GM10266 (cell line): ENCODE results near the gene GALNS.
"Not testable (repeated sequence)": the region's sequence is repeated elsewhere in the genome, so short reads cannot be mapped to it uniquely, and the experiment has no call there.

ENCODE experiments used
- DNase-seq: peaks from one replicate; pipeline ENCODE4 v3.0.0; 2012; ENCODE audit errors: extremely low spot score
- TF ChIP-seq, protein P1 (sequence below): IDR thresholded peaks from 2 replicates; pipeline ENCODE4 v1.5.1; 2012; ENCODE audit warnings: mild to moderate bottlenecking, low read depth; ENCODE audit not compliant: control insufficient read depth, insufficient read depth; ENCODE audit errors: missing control alignments

GALNS gene

DNA sequence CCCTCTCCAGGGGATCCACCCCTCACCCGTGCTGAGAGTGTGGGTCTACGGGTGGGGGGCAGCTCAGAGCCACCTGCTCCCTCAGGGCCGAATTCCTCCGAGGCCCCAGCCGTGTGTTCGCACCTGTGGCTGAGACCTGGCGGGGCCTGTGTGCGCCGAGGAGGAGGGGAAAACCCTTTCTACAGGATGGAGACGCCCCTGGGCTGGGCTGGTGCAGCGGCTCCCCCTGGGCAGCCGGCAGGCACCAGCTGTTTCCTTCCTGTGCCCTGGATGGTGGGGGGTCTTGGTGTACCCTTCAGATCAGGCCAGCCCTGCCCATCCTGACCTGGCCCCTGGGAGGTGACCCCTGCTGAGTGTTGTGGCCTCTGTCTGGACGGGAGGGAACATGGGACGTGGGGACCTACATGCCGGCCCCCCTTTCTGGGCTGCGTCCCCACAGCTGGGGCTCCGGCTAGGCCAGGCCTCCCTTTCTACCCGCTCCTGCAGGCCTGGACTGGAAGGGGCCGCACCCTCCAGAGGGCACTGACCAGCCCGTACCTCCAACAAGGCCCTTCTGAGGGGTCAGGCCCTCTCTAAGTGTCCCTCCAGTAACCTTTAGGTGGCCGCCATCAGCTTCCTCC lies 38.0 kb upstream of the GALNS start:
- TF ChIP-seq, protein P1, sequence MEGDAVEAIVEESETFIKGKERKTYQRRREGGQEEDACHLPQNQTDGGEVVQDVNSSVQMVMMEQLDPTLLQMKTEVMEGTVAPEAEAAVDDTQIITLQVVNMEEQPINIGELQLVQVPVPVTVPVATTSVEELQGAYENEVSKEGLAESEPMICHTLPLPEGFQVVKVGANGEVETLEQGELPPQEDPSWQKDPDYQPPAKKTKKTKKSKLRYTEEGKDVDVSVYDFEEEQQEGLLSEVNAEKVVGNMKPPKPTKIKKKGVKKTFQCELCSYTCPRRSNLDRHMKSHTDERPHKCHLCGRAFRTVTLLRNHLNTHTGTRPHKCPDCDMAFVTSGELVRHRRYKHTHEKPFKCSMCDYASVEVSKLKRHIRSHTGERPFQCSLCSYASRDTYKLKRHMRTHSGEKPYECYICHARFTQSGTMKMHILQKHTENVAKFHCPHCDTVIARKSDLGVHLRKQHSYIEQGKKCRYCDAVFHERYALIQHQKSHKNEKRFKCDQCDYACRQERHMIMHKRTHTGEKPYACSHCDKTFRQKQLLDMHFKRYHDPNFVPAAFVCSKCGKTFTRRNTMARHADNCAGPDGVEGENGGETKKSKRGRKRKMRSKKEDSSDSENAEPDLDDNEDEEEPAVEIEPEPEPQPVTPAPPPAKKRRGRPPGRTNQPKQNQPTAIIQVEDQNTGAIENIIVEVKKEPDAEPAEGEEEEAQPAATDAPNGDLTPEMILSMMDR, result no peak
- no peak for DNase-seq

DNA sequence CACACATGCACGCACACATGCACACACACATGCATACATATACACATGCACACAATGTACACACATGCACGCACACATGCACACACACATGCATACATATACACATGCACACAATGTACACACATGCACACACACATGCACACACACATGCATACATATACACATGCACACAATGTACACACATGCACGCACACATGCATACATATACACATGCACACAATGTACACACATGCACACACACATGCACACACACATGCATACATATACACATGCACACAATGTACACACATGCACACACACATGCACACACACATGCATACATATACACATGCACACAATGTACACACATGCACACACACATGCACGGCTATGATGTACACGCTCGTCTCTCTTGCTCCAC lies 37.5 kb upstream of the GALNS start:
- not testable (repeated sequence) for DNase-seq

DNA sequence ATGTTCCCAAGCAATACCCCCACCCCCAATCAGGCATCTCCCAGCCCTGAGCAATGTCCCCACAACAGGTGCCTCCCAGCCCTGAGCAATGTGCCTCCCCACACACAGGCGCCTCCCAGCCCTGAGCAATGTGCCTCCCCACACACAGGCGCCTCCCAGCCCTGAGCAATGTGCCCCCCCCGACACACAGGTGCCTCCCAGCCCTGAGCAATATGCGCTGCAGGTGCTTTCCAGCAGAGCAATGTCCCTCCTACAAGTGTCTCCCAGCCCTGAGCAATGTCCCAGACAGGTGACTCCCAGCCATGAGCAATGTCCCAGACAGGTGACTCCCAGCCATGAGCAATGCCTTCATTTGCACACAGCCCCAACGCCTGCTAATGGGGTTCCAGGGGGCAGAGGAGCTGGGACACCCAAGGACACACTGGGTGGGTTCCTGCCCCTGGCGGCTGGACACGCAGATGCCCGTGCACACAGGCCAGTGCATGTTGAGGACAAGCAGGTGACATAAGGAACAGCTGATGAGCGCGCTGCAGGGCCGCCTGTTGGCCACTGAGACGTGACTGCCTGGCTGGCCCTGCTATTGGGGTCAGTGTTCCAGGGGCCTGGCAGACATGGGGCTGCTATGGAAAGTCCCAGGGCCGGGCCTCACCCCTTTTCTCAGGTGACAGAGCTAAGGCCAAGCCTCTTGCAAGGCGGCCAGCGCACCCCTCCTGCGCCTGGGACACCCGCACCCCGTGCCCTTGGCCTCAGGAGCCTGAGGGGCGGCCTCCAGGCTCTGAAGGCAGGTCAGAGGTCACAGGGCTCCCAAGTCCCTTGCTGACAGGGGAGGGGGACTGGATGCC lies 36.6 kb upstream of the GALNS start:
- no peak for DNase-seq
- TF ChIP-seq, protein P1, result no peak

DNA sequence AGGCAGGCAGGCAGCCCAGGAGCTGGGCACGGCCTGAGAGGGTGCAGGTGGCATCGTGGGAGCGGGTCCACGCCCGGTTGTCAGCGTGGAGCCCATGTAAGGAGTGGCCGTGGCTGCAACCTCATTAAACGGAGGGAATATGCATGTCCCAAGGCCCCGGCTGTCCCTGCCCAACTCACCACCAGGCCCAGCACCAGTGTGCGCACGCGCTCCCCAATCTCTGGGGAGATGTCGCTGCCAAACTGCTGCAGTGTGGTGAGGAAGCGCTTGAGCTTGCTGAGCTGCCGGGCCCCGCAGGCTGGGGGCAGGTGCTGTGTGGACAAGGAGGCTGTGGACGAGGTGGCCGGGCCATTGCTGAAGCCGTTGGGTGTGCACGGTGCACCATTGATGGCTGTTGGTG lies 35.3 kb upstream of the GALNS start:
- no peak for DNase-seq
- TF ChIP-seq, protein P1, result no peak

DNA sequence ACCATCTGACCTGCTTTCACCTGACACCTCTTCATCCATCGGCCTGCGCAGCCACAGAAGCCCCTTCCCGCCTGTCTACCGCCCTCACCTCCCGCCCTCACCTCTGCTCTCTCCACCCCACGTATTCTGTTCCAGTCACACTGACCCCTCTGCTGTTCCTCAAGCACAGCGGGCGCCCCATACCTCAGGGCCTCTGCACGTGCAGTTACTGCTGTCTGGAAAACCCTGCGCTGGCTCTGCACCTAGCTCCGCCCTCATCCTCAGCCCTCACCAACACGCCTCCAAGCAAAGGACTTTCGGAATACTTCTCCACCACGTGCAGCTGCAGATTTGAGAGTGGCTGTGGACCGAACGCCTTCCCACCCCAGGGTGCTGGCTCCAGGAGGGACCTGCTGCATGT lies 34.3 kb upstream of the GALNS start:
- TF ChIP-seq, protein P1, result no peak
- DNase-seq, result no peak

DNA sequence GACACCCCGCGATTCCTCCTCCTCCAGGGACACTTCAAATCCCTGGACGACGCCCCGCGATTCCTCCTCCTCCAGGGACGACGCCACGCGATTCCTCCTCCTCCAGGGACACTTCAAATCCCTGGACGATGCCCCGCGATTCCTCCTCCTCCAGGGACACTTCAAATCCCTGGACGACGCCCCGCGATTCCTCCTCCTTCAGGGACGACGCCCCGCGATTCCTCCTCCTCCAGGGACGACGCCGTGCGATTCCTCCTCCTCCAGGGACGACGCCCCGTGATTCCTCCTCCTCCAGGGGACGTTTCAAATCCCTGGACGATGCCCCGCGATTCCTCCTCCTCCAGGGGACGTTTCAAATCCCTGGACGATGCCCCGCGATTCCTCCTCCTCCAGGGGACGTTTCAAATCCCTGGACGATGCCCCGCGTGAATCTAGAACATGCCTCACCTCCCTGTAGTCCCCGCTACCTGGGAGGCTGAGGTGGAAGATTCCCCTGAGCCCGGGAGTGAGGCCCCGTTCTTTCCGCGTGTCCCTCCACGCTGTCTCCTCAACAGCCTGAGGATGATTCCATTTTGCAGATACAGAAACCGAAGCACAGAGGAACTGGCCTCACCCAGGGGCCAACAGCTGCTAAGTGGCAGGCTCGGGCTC lies 33.1 kb upstream of the GALNS start:
- DNase-seq, result not testable (repeated sequence)

DNA sequence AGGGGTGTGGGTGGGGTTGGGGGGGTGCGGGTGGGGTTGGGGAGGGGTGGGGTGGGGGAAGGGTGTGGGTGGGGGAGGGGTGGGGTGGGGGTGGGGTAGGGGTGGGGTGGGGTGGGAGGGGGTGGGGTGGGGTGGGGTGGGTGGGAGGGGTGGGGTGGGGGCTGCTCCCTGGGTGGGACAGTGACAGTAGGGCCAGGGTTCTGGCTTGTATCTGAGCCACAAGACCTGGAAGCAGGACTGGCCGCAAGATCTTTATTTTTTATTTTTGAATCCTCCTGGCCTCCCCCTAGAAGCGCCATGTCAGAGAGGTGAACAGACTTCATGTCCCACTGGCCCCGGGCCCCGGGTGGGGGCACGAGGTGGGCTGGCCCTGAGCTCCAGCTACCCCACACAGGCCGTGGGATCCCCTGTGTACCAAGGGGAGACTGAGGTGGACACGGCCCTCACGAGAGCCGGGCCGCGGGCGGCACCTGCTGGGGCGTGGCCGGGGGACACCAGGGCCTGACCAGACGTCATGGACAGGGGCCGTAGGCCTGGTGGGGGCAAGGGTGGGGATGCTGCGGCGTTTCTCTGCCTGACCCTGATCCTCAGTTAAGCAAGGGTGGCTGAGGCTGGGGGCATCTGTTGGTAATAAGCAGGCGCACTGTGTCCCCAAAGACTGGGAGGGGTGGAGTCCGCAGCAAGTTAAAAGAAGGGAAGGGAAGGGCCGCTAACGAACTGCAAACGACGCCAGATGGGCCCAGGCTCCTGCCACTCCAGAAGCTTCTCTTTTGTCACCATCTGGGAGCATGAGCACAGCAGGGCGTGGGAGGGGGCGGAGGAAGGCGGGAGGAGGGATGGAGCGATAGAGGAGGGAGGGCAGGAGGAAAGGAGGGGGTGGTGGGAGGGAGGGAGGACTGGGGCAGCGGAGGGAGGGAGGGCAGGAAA lies 32.0 kb upstream of the GALNS start:
- TF ChIP-seq, protein P1, result no peak
- DNase-seq, result no peak
